Measurements from ENCODE around the gene ADAMTSL3. TPM values are rescaled to one million over a fixed set of nuclear protein-coding genes. Genes with fewer than 3 reads are reported as not detected.

ADAMTSL3 gene
- total and polyA plus RNA-seq, 2 of the 8 experiments (the other 6 are each of a cell fraction or from before 2014, with no cell fraction given) = 0.35 to 1.4 TPM

DNA sequence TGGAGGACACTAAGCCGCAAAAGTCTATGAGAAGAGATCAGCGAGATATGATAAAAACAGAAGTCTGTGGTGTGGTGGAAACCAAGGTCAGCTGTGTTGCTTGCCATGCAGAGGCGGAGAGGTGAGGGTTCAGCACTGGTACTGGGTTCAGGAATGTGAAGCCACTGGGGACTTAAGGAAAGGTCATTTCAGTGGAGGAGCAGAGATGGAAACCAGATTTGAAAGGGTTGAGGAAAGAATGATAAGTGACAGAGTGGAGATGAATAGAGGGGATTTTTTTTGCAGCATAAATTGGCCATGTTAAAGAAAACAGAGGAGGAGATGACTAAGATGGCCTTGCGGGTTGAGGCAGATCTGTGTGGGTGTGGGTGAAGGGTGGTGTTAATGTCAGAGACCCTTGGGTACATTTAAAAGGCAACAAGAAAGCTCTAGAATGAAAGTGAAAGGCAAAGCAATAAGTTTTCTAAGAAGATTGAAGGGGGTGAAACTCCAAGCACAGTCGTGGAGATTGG lies 265.5 kb downstream of the ADAMTSL3 start:
- Histone ChIP-seq H3K4me2 (ENCODE audit: insufficient read depth in 1 of 2, low read depth in 2 of 2, low read length in 2 of 2) (no peak overlapping the region), H2BK120ac (replicated peaks; ENCODE audit: low read depth, low read length) (no peak overlapping the region), H3K23ac (ENCODE audit: insufficient read length) (no peak overlapping the region), H3K27me3 (replicated peaks in 1 of 4; ENCODE audit: control insufficient read depth in 3 of 4, extremely low read depth in 1 of 4, insufficient read depth in 3 of 4, low read length in 3 of 4) (no peaks in the 10 kb centered on the region), H4K8ac (ENCODE audit: extremely low read depth, insufficient read depth, low read length) (no peak overlapping the region), H4K20me1 (replicated peaks in 1 of 2; ENCODE audit: control insufficient read depth in 1 of 2, insufficient read depth in 2 of 2, low read length in 2 of 2) (no peaks in the 10 kb centered on the region), H4K91ac (replicated peaks; ENCODE audit: insufficient read length, low read length) (no peak overlapping the region), H3K18ac (ENCODE audit: extremely low read depth, low read length) (no peak overlapping the region), H3K9ac (replicated peaks in 1 of 4; ENCODE audit: extremely low read depth in 1 of 4, low read depth in 3 of 4, low read length in 3 of 4) (no peak overlapping the region), H3K4me1 (replicated peaks in 1 of 4; ENCODE audit: control insufficient read depth in 3 of 4, insufficient read depth in 4 of 4, low read length in 3 of 4) (peaks cover 0 to 2% (median 0%) of the 10 kb centered on the region in 4 experiments; a peak in 1 of 7 replicates), H3K79me1 (ENCODE audit: low read depth, low read length) (no peaks in the 10 kb centered on the region), H3K36me3 (ENCODE audit: control insufficient read depth in 2 of 4, insufficient read depth in 4 of 4, low read length in 3 of 4) (no peaks in the 10 kb centered on the region), H2BK12ac (ENCODE audit: low read depth, low read length) (0 out of 2 replicates have a peak overlapping the region, but pooled peaks have one; percentile 88), H3K27ac (ENCODE audit: low read depth, low read length) (no peak overlapping the region), H2BK20ac (ENCODE audit: low read length) (no peak overlapping the region), H3K14ac (ENCODE audit: insufficient read length) (no peak overlapping the region), H4K5ac (ENCODE audit: insufficient read length, low read depth, low read length) (no peak overlapping the region), H3K4ac (replicated peaks; ENCODE audit: insufficient read length, low read depth, low read length) (no peak overlapping the region), H2BK15ac (ENCODE audit: low read length) (no peak overlapping the region), H3K4me3 (ENCODE audit: extremely low read depth in 1 of 4, insufficient read depth in 2 of 4, low read depth in 3 of 4, low read length in 4 of 4) (no peak overlapping the region), H2AFZ (ENCODE audit: low read length) (no peak overlapping the region), H2BK5ac (ENCODE audit: low read depth, low read length) (no peak overlapping the region), H3K79me2 (ENCODE audit: control insufficient read depth in 1 of 2, insufficient read depth in 2 of 2, low read length in 2 of 2) (no peaks in the 10 kb centered on the region), H3K56ac (replicated peaks; ENCODE audit: insufficient read length, low read depth, low read length) (no peak overlapping the region), H3K23me2 (ENCODE audit: low read depth, low read length) (0 out of 2 replicates have a peak, but pooled peaks cover 2% of the 10 kb centered on the region), H2AK5ac (ENCODE audit: low read depth, low read length) (no peak overlapping the region), H3K9me3 (ENCODE audit: insufficient read depth in 2 of 2, low read depth in 1 of 2, low read length in 1 of 2) (no peaks in the 10 kb centered on the region)
- FAIRE-seq = no peak
- DNase-seq (ENCODE audit: low read depth in 1 of 2, low spot score in 2 of 2) = no peak
- 93% methylated on average over 5 of the region's 5 CpGs; no CpG with 5 or more reads in 1 of the 2 experiments for WGBS, 2 experiments (ENCODE audit: extremely low coverage in 1 of 2, insufficient coverage in 1 of 2, insufficient read length in 1 of 2, insufficient replicate concordance in 2 of 2, low coverage in 1 of 2, low lambda C conversion rate in 2 of 2, missing lambda C conversion rate in 1 of 2)
- ChIA-PET CTCF (ENCODE audit: partially characterized antibody) (interaction anchor here (0.6 kb wide), 1 partner anchor 92 kb away, joined by 3 read pairs; no protein-coding TSS in a partner anchor), POLR2A (ENCODE audit: partially characterized antibody) (interaction anchor here (1.2 kb wide), 1 partner anchor 27 kb away, joined by 3 read pairs; no protein-coding TSS in a partner anchor)
- TF ChIP-seq, protein P1, sequence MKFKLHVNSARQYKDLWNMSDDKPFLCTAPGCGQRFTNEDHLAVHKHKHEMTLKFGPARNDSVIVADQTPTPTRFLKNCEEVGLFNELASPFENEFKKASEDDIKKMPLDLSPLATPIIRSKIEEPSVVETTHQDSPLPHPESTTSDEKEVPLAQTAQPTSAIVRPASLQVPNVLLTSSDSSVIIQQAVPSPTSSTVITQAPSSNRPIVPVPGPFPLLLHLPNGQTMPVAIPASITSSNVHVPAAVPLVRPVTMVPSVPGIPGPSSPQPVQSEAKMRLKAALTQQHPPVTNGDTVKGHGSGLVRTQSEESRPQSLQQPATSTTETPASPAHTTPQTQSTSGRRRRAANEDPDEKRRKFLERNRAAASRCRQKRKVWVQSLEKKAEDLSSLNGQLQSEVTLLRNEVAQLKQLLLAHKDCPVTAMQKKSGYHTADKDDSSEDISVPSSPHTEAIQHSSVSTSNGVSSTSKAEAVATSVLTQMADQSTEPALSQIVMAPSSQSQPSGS (IDR thresholded peaks at IDR 0.05; ENCODE audit: low read length) = no peak
- TF ChIP-seq ZNF274 (IDR thresholded peaks at IDR 0.05; ENCODE audit: borderline replicate concordance, extremely low read depth, low read length) = no peak
- TF ChIP-seq, protein P2, sequence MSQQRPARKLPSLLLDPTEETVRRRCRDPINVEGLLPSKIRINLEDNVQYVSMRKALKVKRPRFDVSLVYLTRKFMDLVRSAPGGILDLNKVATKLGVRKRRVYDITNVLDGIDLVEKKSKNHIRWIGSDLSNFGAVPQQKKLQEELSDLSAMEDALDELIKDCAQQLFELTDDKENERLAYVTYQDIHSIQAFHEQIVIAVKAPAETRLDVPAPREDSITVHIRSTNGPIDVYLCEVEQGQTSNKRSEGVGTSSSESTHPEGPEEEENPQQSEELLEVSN (IDR thresholded peaks at IDR 0.05) = no peak
- no peak for TF ChIP-seq KDM4A (IDR thresholded peaks at IDR 0.05; ENCODE audit: low read depth, low read length, severe bottlenecking)
- no peak for TF ChIP-seq SIX5 (IDR thresholded peaks at IDR 0.05; ENCODE audit: low read depth, low read length)
- no peak for TF ChIP-seq TBP (IDR thresholded peaks at IDR 0.05; ENCODE audit: low read depth, low read length)
- TF ChIP-seq, protein P3, sequence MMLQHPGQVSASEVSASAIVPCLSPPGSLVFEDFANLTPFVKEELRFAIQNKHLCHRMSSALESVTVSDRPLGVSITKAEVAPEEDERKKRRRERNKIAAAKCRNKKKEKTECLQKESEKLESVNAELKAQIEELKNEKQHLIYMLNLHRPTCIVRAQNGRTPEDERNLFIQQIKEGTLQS (IDR thresholded peaks at IDR 0.05; ENCODE audit: insufficient read depth, low read depth, low read length) = no peak
